ENCODE results near the gene RIPOR3.

- no peak for TF ChIP-seq CEBPB (IDR thresholded peaks at IDR 0.05)
- TF ChIP-seq RNF2 (IDR thresholded peaks at IDR 0.05; ENCODE audit: borderline replicate concordance, low read depth): no peak
- no peak for TF ChIP-seq REST (IDR thresholded peaks at IDR 0.05)
- TF ChIP-seq, protein P1, sequence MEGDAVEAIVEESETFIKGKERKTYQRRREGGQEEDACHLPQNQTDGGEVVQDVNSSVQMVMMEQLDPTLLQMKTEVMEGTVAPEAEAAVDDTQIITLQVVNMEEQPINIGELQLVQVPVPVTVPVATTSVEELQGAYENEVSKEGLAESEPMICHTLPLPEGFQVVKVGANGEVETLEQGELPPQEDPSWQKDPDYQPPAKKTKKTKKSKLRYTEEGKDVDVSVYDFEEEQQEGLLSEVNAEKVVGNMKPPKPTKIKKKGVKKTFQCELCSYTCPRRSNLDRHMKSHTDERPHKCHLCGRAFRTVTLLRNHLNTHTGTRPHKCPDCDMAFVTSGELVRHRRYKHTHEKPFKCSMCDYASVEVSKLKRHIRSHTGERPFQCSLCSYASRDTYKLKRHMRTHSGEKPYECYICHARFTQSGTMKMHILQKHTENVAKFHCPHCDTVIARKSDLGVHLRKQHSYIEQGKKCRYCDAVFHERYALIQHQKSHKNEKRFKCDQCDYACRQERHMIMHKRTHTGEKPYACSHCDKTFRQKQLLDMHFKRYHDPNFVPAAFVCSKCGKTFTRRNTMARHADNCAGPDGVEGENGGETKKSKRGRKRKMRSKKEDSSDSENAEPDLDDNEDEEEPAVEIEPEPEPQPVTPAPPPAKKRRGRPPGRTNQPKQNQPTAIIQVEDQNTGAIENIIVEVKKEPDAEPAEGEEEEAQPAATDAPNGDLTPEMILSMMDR (IDR thresholded peaks at IDR 0.05): no peak
- TF ChIP-seq NFE2L2 (conservative IDR thresholded peaks at IDR 0.05; ENCODE audit: low read length): no peak
- TF ChIP-seq MAZ (IDR thresholded peaks at IDR 0.05; ENCODE audit: borderline replicate concordance, low read depth, low read length): no peak
- TF ChIP-seq, protein P2, sequence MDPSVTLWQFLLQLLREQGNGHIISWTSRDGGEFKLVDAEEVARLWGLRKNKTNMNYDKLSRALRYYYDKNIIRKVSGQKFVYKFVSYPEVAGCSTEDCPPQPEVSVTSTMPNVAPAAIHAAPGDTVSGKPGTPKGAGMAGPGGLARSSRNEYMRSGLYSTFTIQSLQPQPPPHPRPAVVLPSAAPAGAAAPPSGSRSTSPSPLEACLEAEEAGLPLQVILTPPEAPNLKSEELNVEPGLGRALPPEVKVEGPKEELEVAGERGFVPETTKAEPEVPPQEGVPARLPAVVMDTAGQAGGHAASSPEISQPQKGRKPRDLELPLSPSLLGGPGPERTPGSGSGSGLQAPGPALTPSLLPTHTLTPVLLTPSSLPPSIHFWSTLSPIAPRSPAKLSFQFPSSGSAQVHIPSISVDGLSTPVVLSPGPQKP (IDR thresholded peaks at IDR 0.05; ENCODE audit: low read depth, low read length): no peak
- no peak for TF ChIP-seq JUNB (IDR thresholded peaks at IDR 0.05)
- TF ChIP-seq EP300 (IDR thresholded peaks at IDR 0.05): no peak
- TF ChIP-seq EHF (CRISPR knock-in tag; IDR thresholded peaks at IDR 0.05): no peak
Observed at GRCh38 chr20:50610212-50610718, 81.1 kb downstream of the RIPOR3 start.
